ENCODE measurements around the gene RERG.
"Not testable (repeated sequence)": the region's sequence is repeated elsewhere in the genome, so short reads cannot be mapped to it uniquely, and the experiment has no call there.

RERG gene

GRCh38 chr12:15131431-15131830 lies 89.8 kb downstream of the RERG start:
- DNase-seq, result no peak

DNA sequence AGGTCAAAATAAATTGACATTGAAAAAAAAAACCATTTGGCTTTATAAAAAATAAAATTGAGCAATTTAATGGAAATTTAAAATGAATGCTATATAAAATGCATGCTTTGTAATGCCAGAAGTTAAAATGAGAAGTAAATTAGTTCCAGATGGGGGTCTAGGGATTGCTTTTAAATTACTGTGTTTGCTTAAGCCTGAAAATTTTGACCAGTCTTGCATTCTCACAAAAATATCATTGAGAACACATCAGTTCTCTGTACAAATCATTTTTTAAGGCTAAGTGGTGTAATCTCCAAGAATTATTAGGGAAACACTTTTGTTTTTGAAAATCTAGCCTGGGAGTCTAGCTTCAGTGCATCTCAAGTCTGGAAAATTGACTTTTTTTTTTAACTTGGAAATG lies 90.7 kb downstream of the RERG start:
- no peak for DNase-seq

- no peak for DNase-seq
These were observed 97.8 kb downstream of the RERG start for GRCh38 chr12:15123401-15123800.

GRCh38 chr12:15122344-15122743 lies 98.9 kb downstream of the RERG start:
- DNase-seq, result no peak

- DNase-seq, result no peak
These were observed 102.3 kb downstream of the RERG start for GRCh38 chr12:15118955-15119354.

DNA sequence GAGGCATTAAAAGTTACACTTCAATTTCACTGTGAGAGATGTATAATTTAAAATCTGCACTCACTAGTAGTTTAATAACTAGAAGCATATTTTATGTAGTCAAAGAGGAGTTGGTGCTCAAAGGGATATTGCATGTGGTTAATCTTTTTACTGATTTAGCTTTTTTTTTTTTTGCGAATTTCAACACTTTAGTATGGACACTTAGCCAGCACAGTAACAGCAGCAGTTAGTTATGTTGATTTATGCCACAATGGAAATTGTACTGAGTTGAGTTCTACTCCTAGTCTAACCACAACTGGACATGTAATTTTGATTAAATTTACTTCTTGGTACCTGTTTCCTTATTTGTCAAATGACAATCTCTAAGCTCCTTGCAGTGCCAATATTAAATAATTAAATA lies 104.2 kb downstream of the RERG start:
- DNase-seq, result no peak

DNA sequence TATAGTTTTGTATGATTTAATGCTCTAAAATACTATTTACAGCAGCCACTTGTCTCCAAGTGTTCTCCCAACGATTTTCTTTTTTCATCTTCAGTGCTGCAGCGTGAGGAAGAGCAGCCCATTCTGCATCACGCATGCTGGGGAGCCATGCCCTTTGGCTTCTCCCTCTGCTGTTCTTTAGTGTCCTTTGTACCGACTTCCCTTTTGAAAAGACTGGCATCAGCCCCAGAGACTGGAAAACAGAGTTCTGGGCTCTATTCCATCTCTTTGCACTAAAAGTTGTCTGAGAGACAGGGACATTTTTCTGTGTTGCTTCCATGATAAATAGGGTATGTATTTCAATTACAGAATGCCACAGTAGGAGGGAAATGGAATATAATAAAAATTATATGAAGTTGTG lies 105.1 kb downstream of the RERG start:
- no peak for DNase-seq

DNA sequence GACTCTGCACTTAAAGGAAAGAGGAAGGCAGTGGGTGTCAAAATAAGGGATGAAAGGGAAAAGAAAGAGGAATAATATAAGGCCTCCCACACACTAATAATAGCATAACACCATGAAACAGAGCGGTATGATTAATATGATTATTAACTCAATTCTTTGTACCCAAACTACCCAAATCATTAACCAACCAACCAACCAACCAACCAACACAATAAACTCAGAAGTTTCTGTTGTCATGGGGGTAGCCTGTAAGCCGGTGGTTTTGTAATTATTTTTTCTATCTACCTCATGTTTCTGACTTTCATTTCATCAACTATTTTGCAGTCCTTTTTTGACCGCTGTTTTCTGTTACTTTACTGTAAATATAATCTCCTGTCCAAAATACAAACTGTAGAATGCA lies 105.8 kb downstream of the RERG start:
- DNase-seq, result no peak

DNA sequence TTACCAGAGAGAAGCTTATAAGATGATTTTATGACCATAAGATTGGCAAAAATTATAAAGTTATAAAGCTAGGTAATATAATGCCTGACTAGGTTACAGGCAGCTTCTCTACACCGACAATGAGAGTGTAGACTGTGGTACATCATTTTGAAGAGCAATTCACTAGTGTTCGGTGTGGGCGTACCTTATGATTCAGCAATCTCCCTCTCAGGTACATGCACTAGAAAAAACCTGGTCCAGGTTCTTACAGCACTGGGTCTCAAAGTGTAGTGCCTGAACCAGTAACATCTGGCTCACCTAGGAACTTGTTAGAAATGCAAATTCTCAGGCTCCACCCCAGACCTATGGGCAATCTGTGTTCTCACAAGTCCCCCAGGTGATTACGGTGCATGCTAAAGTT lies 106.7 kb downstream of the RERG start:
- DNase-seq, result no peak

DNA sequence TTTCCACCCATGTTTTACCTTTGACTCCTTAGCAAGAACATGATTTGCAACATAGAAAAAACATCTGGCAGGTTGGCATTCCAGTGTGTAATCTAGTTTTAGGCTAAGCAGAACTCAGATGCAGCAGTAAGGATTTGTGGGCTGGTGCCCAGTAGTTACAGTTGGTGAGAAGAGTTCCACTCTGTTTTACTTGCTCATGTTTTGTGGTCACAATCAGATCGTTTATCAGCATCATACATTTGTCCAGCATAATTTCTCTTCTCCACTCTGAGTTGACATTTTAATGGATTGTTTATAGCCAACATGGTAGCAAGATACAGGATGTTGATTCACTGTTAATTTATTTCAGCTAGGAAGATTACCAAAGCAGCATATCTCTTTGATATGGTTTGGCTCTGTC lies 128.4 kb downstream of the RERG start:
- DNase-seq, result no peak

GRCh38 chr12:15090441-15090840 lies 130.8 kb downstream of the RERG start:
- no peak for DNase-seq

DNA sequence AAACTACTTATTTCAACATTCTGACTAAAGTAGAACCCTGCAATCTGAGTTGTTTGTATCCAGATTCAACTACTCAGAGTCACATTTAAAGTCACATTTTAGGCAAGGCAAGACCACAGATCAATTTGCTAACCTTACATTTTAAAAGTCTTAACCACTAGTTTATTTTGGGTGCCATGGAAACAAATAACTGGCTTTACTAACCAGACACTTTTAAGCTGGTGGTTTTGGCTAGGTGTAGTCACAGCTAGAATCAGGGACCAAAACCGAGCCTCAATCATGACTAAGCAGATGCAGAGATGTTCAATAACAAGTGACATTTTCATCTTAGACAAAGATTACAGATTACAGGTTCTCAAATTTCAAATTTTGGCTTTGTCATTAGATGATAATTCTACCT lies 133.1 kb downstream of the RERG start:
- DNase-seq, result no peak

DNA sequence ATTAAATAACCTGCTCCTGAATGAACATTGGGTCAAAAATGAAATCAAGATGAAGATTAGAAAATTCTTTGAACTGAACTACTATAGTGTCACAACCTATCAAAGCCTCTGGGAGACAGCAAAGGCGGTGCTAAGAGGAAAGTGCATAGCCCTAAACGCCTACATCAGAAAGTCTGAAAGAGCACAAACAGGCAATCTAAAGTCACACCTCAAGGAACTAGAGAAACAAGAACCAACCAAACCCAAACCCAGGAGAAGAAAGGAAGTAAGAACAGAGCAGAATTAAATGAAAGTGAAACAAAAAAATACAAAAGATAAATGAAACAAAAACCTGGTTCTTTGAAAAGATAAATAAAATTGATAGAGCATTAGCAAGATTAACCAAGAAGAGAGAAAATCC lies 143.5 kb downstream of the RERG start:
- not testable (repeated sequence) for DNase-seq

GRCh38 chr12:15074351-15074750 lies 146.9 kb downstream of the RERG start:
- DNase-seq, result no peak

- DNase-seq, result no peak
These were observed 162.1 kb downstream of the RERG start for GRCh38 chr12:15059123-15059522.

All from central memory CD4-positive, alpha-beta T cell (primary cell).